ENCODE data around the gene ST6GALNAC4. TPM values are rescaled to one million over a fixed set of nuclear protein-coding genes. Genes with fewer than 3 reads are reported as not detected.

ST6GALNAC4 gene
- total and polyA plus RNA-seq, 10 of the 15 experiments (the other 5 are each of a cell fraction or from before 2014, with no cell fraction given), result 4.2 to 63.2 (median 35.2) TPM

DNA sequence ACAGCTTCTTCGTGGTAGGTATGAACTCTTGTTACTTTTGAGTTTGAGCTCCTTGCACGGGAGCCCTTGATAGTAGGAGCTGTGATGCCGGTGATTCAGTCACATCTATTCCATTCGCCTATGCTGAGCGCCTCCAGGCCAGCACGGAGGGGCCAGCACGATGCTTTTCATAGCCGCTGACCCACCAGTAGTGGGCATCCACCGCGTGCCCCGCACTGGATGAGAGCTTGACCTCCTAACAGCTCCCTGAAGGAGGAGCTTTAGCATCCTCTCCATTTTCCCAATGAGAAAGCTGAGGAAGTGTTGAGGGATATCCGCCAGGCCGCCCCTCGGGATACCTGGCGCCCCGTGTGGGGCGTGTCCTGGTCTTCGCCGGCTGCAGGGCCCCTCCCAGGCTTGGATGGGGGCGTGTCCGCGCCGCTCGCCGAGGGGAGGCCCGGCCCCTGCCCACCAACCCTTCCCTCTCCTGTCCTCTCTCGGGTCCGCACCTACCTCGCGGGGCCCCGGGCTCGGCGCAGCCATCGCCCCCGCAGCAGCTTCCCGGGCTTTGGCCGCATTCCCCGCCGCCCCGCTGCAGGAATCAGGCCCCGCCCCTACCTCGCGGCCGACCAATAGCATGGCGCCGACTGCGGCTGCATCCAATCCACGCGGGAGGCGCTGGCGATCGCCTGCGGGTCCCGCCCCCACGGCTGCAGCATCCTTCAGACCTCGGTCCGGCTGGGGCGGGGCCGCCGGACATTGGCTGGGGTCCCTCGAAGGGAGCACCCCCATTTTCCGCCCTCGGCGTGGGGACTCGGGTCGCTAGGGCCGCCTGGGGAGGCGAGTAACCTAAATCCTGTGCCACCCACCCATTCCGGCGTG is 13.6 kb upstream of the ST6GALNAC4 start, which contains the start of gene PIP5KL1 (continued):
- TF ChIP-seq, protein P1, sequence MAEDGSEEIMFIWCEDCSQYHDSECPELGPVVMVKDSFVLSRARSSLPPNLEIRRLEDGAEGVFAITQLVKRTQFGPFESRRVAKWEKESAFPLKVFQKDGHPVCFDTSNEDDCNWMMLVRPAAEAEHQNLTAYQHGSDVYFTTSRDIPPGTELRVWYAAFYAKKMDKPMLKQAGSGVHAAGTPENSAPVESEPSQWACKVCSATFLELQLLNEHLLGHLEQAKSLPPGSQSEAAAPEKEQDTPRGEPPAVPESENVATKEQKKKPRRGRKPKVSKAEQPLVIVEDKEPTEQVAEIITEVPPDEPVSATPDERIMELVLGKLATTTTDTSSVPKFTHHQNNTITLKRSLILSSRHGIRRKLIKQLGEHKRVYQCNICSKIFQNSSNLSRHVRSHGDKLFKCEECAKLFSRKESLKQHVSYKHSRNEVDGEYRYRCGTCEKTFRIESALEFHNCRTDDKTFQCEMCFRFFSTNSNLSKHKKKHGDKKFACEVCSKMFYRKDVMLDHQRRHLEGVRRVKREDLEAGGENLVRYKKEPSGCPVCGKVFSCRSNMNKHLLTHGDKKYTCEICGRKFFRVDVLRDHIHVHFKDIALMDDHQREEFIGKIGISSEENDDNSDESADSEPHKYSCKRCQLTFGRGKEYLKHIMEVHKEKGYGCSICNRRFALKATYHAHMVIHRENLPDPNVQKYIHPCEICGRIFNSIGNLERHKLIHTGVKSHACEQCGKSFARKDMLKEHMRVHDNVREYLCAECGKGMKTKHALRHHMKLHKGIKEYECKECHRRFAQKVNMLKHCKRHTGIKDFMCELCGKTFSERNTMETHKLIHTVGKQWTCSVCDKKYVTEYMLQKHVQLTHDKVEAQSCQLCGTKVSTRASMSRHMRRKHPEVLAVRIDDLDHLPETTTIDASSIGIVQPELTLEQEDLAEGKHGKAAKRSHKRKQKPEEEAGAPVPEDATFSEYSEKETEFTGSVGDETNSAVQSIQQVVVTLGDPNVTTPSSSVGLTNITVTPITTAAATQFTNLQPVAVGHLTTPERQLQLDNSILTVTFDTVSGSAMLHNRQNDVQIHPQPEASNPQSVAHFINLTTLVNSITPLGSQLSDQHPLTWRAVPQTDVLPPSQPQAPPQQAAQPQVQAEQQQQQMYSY (CRISPR knock-in tag; IDR thresholded peaks at IDR 0.05), result no peak
- TF ChIP-seq TBL1XR1 (IDR thresholded peaks at IDR 0.05; ENCODE audit: low read depth, low read length) (no peak), SUPT20H (IDR thresholded peaks at IDR 0.05; ENCODE audit: borderline replicate concordance, control insufficient read depth, low read depth, low read length) (no peak), SMARCA5 (IDR thresholded peaks at IDR 0.05) (no peak), CTCF (IDR thresholded peaks at IDR 0.05 in 2 of 3, conservative IDR thresholded peaks at IDR 0.05 in 1 of 3; ENCODE audit: control insufficient read depth in 2 of 3, extremely low read depth in 1 of 3, insufficient read depth in 1 of 3, low read depth in 3 of 3, low read length in 3 of 3) (no peak), NFIC (IDR thresholded peaks at IDR 0.05; ENCODE audit: low read depth, low read length) (no peak), ETV6 (conservative IDR thresholded peaks at IDR 0.05 in 1 of 2, IDR thresholded peaks at IDR 0.05 in 1 of 2; ENCODE audit: borderline replicate concordance in 1 of 2, low read depth in 1 of 2) (no peak), CEBPB (IDR thresholded peaks at IDR 0.05; ENCODE audit: borderline replicate concordance in 1 of 2, low read depth in 2 of 2, low read length in 2 of 2) (no peak), KLF5 (IDR thresholded peaks at IDR 0.05; ENCODE audit: partially characterized antibody) (no peak), RB1 (IDR thresholded peaks at IDR 0.05; ENCODE audit: borderline replicate concordance) (peak; percentile 59; the same call in 1 of the 2 replicates), ATF2 (IDR thresholded peaks at IDR 0.05; ENCODE audit: low read length) (no peak), SMC3 (IDR thresholded peaks at IDR 0.05; ENCODE audit: borderline replicate concordance, low read length) (no peak), BCL3 (IDR thresholded peaks at IDR 0.05; ENCODE audit: borderline replicate concordance, insufficient read depth, low read depth, low read length, poor library complexity, severe bottlenecking) (no peak), HDGF (IDR thresholded peaks at IDR 0.05) (no peak), SIN3A (IDR thresholded peaks at IDR 0.05; ENCODE audit: low read depth, low read length) (no peak), MTA2 (IDR thresholded peaks at IDR 0.05; ENCODE audit: low read depth) (no peak), SP1 (IDR thresholded peaks at IDR 0.05; ENCODE audit: low read depth, low read length) (peak; percentile 91), SREBF2 (IDR thresholded peaks at IDR 0.05; ENCODE audit: low read length) (no peak)
- TF ChIP-seq, protein P2, sequence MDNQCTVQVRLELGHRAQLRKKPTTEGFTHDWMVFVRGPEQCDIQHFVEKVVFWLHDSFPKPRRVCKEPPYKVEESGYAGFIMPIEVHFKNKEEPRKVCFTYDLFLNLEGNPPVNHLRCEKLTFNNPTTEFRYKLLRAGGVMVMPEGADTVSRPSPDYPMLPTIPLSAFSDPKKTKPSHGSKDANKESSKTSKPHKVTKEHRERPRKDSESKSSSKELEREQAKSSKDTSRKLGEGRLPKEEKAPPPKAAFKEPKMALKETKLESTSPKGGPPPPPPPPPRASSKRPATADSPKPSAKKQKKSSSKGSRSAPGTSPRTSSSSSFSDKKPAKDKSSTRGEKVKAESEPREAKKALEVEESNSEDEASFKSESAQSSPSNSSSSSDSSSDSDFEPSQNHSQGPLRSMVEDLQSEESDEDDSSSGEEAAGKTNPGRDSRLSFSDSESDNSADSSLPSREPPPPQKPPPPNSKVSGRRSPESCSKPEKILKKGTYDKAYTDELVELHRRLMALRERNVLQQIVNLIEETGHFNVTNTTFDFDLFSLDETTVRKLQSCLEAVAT (IDR thresholded peaks at IDR 0.05), result no peak
